GM12875 (cell line): ENCODE results near the gene ANO2.
"Not testable (repeated sequence)": the region's sequence is repeated elsewhere in the genome, so short reads cannot be mapped to it uniquely, and the experiment has no call there.

Source experiments
- H3K4me3 ChIP-seq: one replicate; pipeline ENCODE4 v1.5.1; 2011; ENCODE audit warnings: low read depth, low read length, control low read depth
- CTCF ChIP-seq: IDR thresholded peaks from 2 replicates; pipeline ENCODE4 v1.5.1; 2011; ENCODE audit warnings: low read depth, mild to moderate bottlenecking, control low read depth, inconsistent platforms, low read length, moderate library complexity, borderline replicate concordance; ENCODE audit not compliant: insufficient read depth

Gene ANO2

DNA sequence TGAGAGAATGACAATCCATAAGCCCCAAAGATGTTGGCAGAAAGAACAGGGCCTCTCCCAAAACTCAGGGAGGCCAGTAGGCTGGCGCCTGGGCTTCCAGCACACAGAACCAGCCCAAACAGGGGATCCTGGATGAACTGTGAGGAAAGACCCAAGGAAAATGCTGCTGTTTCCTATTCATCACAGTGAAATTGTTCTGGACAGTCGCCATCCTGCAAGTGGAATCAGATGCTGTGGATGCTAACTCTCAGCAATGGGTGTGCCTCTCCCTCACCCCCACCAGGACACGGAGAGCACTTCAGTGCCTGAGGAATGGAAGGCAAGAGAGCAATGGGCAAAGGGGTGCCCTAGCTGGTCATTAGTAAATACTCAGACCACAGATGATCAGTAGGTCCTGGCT lies 80.8 kb downstream of the ANO2 start:
- H3K4me3 ChIP-seq = no peak overlapping the region
- TF ChIP-seq CTCF = no peak

- H3K4me3 ChIP-seq = no peak overlapping the region
- TF ChIP-seq CTCF = no peak
Measured at GRCh38 chr12:5861416-5861815, 83.6 kb downstream of the ANO2 start.

GRCh38 chr12:5856692-5857091 lies 88.4 kb downstream of the ANO2 start:
- TF ChIP-seq CTCF = no peak
- no peak overlapping the region for H3K4me3 ChIP-seq

DNA sequence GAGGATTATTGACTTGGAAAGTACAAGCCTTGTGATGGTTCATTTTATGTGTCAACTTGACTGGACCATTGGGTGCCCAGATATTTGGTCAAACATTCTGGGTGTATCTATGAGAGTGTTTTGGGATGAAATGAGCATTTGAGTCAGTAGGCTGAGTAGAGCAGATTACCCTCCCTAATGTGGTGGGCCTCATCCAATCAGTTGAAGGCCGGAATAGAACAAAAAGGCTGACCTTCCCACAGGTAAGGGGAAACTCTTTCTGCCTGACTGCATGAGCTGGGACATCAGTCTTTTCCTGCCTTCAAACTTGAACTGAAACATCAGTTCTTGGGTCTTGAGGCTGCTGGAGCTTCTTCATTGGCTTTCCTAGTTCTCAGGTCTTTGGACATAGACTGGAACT lies 98.1 kb downstream of the ANO2 start:
- no peak for TF ChIP-seq CTCF

GRCh38 chr12:5840944-5841343 lies 104.1 kb downstream of the ANO2 start:
- no peak for TF ChIP-seq CTCF
- no peak overlapping the region for H3K4me3 ChIP-seq

More for the DNA sequence above, 98.1 kb downstream of the ANO2 start:
- no peak overlapping the region for H3K4me3 ChIP-seq

DNA sequence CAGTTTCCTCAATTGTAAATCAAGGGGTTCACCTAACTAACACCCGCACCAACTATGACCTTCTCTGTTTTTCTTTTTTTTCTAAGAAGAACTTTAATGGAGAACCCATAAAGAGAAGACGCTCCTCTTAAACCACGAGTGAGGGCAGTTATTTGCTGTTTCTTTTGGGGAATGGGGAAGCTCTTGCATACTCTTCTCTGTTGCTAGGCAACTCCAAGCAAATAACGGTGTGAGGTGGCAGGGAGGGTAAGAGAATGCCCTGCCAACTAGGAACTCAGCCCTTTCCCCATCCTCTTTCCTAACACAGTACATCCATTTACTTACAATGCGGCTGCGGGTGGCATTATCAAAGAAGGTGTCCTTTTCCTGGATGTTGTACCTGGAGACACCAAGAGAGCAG lies 114.9 kb downstream of the ANO2 start:
- TF ChIP-seq CTCF = no peak
- no peak overlapping the region for H3K4me3 ChIP-seq

- no peak for TF ChIP-seq CTCF
- H3K4me3 ChIP-seq = no peak overlapping the region
Measured at GRCh38 chr12:5827591-5827990, 117.5 kb downstream of the ANO2 start.

- H3K4me3 ChIP-seq = not testable (repeated sequence)
Measured at GRCh38 chr12:5825761-5826160, 119.3 kb downstream of the ANO2 start.

GRCh38 chr12:5818877-5819276 lies 126.2 kb downstream of the ANO2 start:
- not testable (repeated sequence) for H3K4me3 ChIP-seq
